Spinal cord (tissue), 10 donors: Measurements from ENCODE around the gene SLC25A13. TPM values are rescaled to one million over a fixed set of nuclear protein-coding genes. Genes with fewer than 3 reads are reported as not detected.
A peak's percentile ranks its signal among the peaks of the same experiment; 100 is the strongest.
"Not testable (repeated sequence)": the region's sequence is repeated elsewhere in the genome, so short reads cannot be mapped to it uniquely, and the experiment has no call there.

ENCODE experiments used
- DNase-seq, 6 donors: peaks; one replicate each; pipeline versions ENCODE4 v3.0.0 to v3.0.0-alpha.2; 2013 to 2015; ENCODE audit warnings: low spot score in 6 of 6, low read depth in 4 of 6
- H3K27ac ChIP-seq: one replicate; pipeline ENCODE4 v1.5.1; 2013; ENCODE audit warnings: low read depth, low read length, control low read depth
- H3K27me3 ChIP-seq: one replicate; pipeline ENCODE4 v1.6.1; 2013; ENCODE audit warnings: low read length; ENCODE audit not compliant: control insufficient read depth, insufficient read depth
- H3K36me3 ChIP-seq: one replicate; pipeline ENCODE4 v1.6.1; 2013; ENCODE audit warnings: low read length; ENCODE audit not compliant: control insufficient read depth, insufficient read depth
- H3K4me1 ChIP-seq: one replicate; pipeline ENCODE4 v1.6.1; 2013; ENCODE audit warnings: low read length; ENCODE audit not compliant: control insufficient read depth, insufficient read depth
- H3K4me3 ChIP-seq: one replicate; pipeline ENCODE4 v1.5.1; 2013; ENCODE audit warnings: low read depth, low read length, control low read depth
- H3K9me3 ChIP-seq: one replicate; pipeline ENCODE4 v1.6.1; 2013; ENCODE audit warnings: low read length; ENCODE audit not compliant: control insufficient read depth, insufficient read depth
- WGBS: methylation state at CpG from one replicate; pipeline ENCODE4 v1.1.5; 2013; ENCODE audit warnings: missing lambda C conversion rate; ENCODE audit not compliant: insufficient coverage; 5-methylcytosine and 5-hydroxymethylcytosine counted together
- polyA plus RNA-seq, 2 donors: library from polyadenylated mRNA; unstranded; fragments of 120-200 nt; gene quantifications; one replicate each; pipeline ENCODE4 v1.2.1, GENCODE V29; 2013; ENCODE audit not compliant: insufficient read length in 2 of 2
- total RNA-seq, 2 donors: library from RNA; depleted of rRNA in 1 of 2; stranded (reverse); fragments of 120-200 nt in 1 of 2; fragments of >200 nt in 1 of 2; gene quantifications; one replicate each; pipeline versions ENCODE4 v1.2.3 to v1.2.4, GENCODE V29; 2013 to 2014
- donor health status: healthy.

The SLC25A13 gene
- total and polyA plus RNA-seq, 4 donors = 24.9 to 34.7 (median 31.4) TPM

DNA sequence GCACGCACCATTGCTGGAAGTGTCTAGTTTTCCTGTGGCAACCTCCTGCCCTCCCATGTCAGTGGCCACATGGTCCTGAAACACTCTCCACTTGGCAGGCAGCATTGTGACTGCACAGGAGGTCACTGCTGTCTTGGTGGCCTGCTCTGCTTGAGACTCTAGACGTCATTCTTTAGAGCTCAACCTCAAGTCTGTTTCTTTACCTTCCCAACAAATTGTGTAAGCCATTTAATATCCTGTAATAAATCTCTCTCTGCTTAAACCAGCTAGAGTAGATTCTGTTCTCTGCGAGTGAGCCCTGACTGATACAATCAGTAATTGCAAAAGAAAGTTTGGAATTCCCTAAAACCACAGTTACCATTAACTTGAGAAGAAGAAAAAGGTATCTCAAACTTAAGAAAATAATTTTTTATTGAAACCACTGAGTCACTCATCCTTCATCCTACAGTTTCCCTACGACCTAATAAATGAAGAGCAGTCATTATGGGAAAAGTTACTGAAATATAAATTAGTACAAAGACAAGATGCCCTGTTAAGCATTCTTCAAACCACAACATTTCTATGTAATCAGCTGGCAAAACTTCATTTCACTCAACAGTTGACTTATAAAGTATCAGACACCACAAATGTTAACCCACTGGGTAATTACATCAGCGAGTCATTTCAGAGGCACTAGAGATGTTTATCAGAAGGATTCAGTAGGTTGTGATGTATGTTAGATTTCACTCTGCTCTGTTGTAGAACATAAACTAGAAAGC, 18.0 kb downstream of the SLC25A13 start:
- H3K36me3 ChIP-seq = no peaks in the 10 kb centered on the region
- no peaks in the 10 kb centered on the region for H3K9me3 ChIP-seq
- DNase-seq = no peak
- no peak overlapping the region for H3K27ac ChIP-seq
- WGBS = 65% methylated on average over 2 of the region's 5 CpGs
- H3K4me3 ChIP-seq = no peak overlapping the region
- H3K4me1 ChIP-seq = no peaks in the 10 kb centered on the region
- H3K27me3 ChIP-seq = no peaks in the 10 kb centered on the region

- no peak for DNase-seq
- Histone ChIP-seq H3K4me3 (no peak overlapping the region), H3K27ac (no peak overlapping the region), H3K27me3 (no peaks in the 10 kb centered on the region), H3K36me3 (no peaks in the 10 kb centered on the region), H3K9me3 (no peaks in the 10 kb centered on the region), H3K4me1 (no peaks in the 10 kb centered on the region)
- 90% methylated on average over 3 of the region's 5 CpGs for WGBS
These were observed 18.7 kb downstream of the SLC25A13 start for GRCh38 chr7:96303105-96303685.

GRCh38 chr7:96300986-96301385, 20.9 kb downstream of the SLC25A13 start:
- no peaks in the 10 kb centered on the region for H3K27me3 ChIP-seq
- no CpG with 5 or more reads among the region's 1 CpG for WGBS
- H3K4me1 ChIP-seq = no peaks in the 10 kb centered on the region
- H3K9me3 ChIP-seq = no peaks in the 10 kb centered on the region
- H3K36me3 ChIP-seq = peaks cover 2% of the 10 kb centered on the region
- no peak for DNase-seq
- H3K27ac ChIP-seq = no peak overlapping the region
- H3K4me3 ChIP-seq = no peak overlapping the region

GRCh38 chr7:96300502-96300901, 21.4 kb downstream of the SLC25A13 start:
- DNase-seq = peak in 1 of 6 donors; percentile 19
- no peak overlapping the region for H3K4me3 ChIP-seq
- H3K27me3 ChIP-seq = no peaks in the 10 kb centered on the region
- no peaks in the 10 kb centered on the region for H3K4me1 ChIP-seq
- H3K9me3 ChIP-seq = no peaks in the 10 kb centered on the region
- no peak overlapping the region for H3K27ac ChIP-seq
- H3K36me3 ChIP-seq = peaks cover 2% of the 10 kb centered on the region

DNA sequence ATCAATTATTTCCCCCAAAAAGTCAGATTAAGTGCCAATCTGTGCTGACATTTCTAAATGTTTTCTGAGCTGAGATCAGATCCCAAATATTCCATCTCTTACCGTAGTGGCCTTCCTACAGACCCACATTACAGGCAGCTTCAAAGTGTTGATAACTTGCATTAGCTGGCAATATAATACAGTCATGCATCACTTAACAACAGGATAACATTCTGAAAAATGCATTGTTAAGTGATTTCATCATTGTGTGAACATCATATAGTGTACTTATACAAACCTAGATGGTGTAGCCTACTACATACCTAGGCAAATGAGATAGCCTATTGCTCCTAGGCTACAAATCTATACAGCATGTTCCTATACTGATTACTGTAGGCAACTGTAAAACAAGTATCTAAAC, 22.4 kb downstream of the SLC25A13 start:
- no CpG with 5 or more reads among the region's 1 CpG for WGBS
- Histone ChIP-seq H3K27me3 (no peaks in the 10 kb centered on the region), H3K4me1 (no peaks in the 10 kb centered on the region), H3K27ac (no peak overlapping the region), H3K4me3 (no peak overlapping the region), H3K9me3 (no peaks in the 10 kb centered on the region), H3K36me3 (peaks cover 2% of the 10 kb centered on the region)
- no peak for DNase-seq

DNA sequence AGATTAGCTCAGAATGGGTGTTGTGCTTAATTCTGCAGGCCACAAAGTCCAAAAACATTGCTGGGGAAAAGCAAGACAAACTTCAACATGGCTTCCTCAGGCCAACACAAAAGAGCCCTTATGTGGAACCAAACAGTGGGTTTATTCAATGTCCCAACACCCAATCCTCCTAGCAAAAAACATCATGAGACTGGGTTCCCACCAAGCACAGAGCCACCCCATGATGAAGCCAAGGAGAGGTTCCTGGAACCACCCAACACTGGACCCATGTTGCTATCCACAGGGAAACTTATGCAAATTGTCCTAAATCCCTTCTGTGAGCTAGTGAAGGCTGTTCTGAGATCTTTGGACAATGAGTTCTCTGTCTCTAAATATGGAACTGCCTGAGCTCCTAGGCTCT, 24.0 kb downstream of the SLC25A13 start:
- H3K4me3 ChIP-seq = no peak overlapping the region
- H3K9me3 ChIP-seq = no peaks in the 10 kb centered on the region
- H3K27ac ChIP-seq = no peak overlapping the region
- no peak for DNase-seq
- no peaks in the 10 kb centered on the region for H3K27me3 ChIP-seq
- H3K4me1 ChIP-seq = no peaks in the 10 kb centered on the region
- H3K36me3 ChIP-seq = peaks cover 2% of the 10 kb centered on the region

GRCh38 chr7:96297446-96297845, 24.5 kb downstream of the SLC25A13 start:
- H3K4me1 ChIP-seq, H3K4me3 ChIP-seq, H3K27me3 ChIP-seq, H3K36me3 ChIP-seq, DNase-seq, H3K27ac ChIP-seq, H3K9me3 ChIP-seq: not testable (repeated sequence)
- no CpG with 5 or more reads among the region's 5 CpGs for WGBS

- not testable (repeated sequence) for H3K4me1 ChIP-seq, H3K4me3 ChIP-seq, H3K27ac ChIP-seq, H3K36me3 ChIP-seq, H3K9me3 ChIP-seq, H3K27me3 ChIP-seq, DNase-seq
- no CpG with 5 or more reads among the region's 4 CpGs for WGBS
These were observed 28.0 kb downstream of the SLC25A13 start for GRCh38 chr7:96293911-96294310.

GRCh38 chr7:96287559-96287958, 34.3 kb downstream of the SLC25A13 start:
- H3K4me1 ChIP-seq = no peaks in the 10 kb centered on the region
- H3K27ac ChIP-seq = no peak overlapping the region

GRCh38 chr7:96287132-96287531, 34.8 kb downstream of the SLC25A13 start:
- 87% methylated on average over 3 of the region's 3 CpGs for WGBS
- no peak for DNase-seq
- H3K4me1 ChIP-seq = no peaks in the 10 kb centered on the region
- no peaks in the 10 kb centered on the region for H3K27me3 ChIP-seq
- peaks cover 2% of the 10 kb centered on the region for H3K9me3 ChIP-seq
- H3K27ac ChIP-seq = no peak overlapping the region
- H3K4me3 ChIP-seq = no peak overlapping the region
- H3K36me3 ChIP-seq = no peaks in the 10 kb centered on the region

More at GRCh38 chr7:96287559-96287958, 34.3 kb downstream of the SLC25A13 start:
- 95% methylated on average over 4 of the region's 4 CpGs for WGBS
- Histone ChIP-seq H3K4me3 (no peak overlapping the region), H3K9me3 (peaks cover 2% of the 10 kb centered on the region), H3K27me3 (no peaks in the 10 kb centered on the region), H3K36me3 (no peaks in the 10 kb centered on the region)
- no peak for DNase-seq
